GM12873 (cell line): ENCODE results near the gene ZNRF1.

ENCODE experiments used
- TF ChIP-seq, protein P1 (sequence below): IDR thresholded peaks from 2 replicates; pipeline ENCODE4 v1.5.1; 2012; ENCODE audit warnings: low read depth, mild to moderate bottlenecking, moderate library complexity, low read length, control low read depth; ENCODE audit not compliant: insufficient read depth; ENCODE audit errors: missing control alignments

ZNRF1 gene

DNA sequence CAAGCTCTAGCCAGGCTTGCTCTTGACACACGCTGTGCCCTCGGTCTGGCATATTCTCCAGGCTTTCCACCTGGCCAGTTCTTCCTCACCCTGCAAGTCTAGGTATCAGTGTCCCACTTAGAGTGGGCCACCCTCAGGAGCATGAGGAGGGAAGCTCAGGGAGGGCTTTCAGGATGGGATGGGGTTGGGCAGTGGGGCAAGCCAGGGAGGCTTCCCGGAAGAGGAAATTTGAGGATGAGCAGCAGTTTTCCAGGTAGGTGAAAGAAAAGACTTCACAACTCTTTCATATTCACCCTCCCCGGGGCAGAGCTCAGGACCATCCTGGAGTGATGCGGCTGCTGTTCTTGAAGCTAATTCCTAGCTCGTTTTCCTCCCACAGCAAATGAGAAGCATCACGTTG, 132.3 kb downstream of the ZNRF1 start:
- TF ChIP-seq, protein P1, sequence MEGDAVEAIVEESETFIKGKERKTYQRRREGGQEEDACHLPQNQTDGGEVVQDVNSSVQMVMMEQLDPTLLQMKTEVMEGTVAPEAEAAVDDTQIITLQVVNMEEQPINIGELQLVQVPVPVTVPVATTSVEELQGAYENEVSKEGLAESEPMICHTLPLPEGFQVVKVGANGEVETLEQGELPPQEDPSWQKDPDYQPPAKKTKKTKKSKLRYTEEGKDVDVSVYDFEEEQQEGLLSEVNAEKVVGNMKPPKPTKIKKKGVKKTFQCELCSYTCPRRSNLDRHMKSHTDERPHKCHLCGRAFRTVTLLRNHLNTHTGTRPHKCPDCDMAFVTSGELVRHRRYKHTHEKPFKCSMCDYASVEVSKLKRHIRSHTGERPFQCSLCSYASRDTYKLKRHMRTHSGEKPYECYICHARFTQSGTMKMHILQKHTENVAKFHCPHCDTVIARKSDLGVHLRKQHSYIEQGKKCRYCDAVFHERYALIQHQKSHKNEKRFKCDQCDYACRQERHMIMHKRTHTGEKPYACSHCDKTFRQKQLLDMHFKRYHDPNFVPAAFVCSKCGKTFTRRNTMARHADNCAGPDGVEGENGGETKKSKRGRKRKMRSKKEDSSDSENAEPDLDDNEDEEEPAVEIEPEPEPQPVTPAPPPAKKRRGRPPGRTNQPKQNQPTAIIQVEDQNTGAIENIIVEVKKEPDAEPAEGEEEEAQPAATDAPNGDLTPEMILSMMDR = no peak

DNA sequence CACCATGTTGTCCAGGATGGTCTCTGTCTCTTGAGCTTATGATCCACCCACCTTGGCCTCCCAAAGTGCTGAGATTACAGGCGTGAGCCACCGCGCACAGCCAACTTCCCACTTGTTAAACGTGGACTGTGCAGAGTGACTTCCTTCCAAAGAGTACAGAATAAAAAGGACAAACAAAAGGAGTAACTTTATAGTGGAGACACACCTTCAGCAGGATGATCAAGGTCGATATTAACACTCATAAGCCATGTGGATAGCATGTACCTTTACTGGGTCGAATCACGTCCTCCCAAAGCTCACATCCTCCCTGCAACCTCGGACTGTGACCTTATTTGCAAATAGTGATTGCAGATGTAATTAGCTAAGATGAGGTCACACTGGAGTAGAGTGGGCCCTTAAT, 139.4 kb downstream of the ZNRF1 start:
- TF ChIP-seq, protein P1 = no peak

GRCh38 chr16:75138636-75139035, 139.8 kb downstream of the ZNRF1 start:
- TF ChIP-seq, protein P1 = peak; percentile 29

GRCh38 chr16:75139498-75139897, 140.7 kb downstream of the ZNRF1 start:
- TF ChIP-seq, protein P1 = no peak

GRCh38 chr16:75143941-75144340, 145.1 kb downstream of the ZNRF1 start:
- TF ChIP-seq, protein P1 = no peak

DNA sequence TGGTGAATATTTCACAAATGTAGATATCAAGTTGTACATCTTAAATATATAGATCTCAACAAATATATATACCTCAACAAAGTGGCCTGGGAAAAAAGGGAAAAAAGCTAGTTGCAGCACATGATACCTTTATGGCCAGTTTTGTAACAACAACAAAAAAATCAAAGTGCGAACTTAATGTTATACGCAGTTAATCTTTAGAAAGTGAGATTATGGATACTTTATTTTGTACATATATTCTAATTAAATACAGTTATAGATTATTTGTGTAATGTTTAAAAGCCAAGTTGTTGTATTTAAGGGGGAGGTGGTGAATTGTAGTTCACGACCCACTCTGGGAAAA, 149.1 kb downstream of the ZNRF1 start:
- TF ChIP-seq, protein P1 = no peak

GRCh38 chr16:75148311-75149195, 149.7 kb downstream of the ZNRF1 start, which contains the start of gene ZFP1:
TSS of gene ZFP1 (plus strand) at chr16:75148524. CDS start at chr16:75152952, 4,428 bp downstream.
- TF ChIP-seq, protein P1 = no peak
